Breast epithelium (tissue), 4 donors: ENCODE data around the gene MFSD11. TPM values are rescaled to one million over a fixed set of nuclear protein-coding genes. Genes with fewer than 3 reads are reported as not detected.
"Not testable (repeated sequence)": the region's sequence is repeated elsewhere in the genome, so short reads cannot be mapped to it uniquely, and the experiment has no call there.

Experiments
- DNase-seq, 2 donors: peaks; one replicate each; pipeline ENCODE4 v3.0.0-alpha.2; 2019; ENCODE audit warnings: low spot score in 2 of 2
- H3K27ac ChIP-seq, 2 donors: fragments of 200-600 bp; sonication (generic) in 1 of 2; one replicate each; pipeline ENCODE4 v1.5.1; 2016 to 2019; ENCODE audit warnings: mild to moderate bottlenecking in 1 of 2
- H3K27me3 ChIP-seq, 2 donors: fragments of 200-600 bp; sonication (generic) in 1 of 2; one replicate each; pipeline versions ENCODE4 v1.5.1 to v1.6.0; 2017 to 2019; ENCODE audit warnings: control low read depth in 1 of 2, mild to moderate bottlenecking in 1 of 2
- H3K36me3 ChIP-seq: fragments of 200-600 bp; one replicate; pipeline ENCODE4 v1.5.1; 2019
- H3K4me1 ChIP-seq, 2 donors: fragments of 200-600 bp; sonication (generic); one replicate each; pipeline ENCODE4 v1.5.1; 2016 to 2019; ENCODE audit warnings: control low read depth in 1 of 2
- H3K4me3 ChIP-seq, 3 donors: fragments of 200-600 bp; sonication (generic); 1 replicate in 2 of 3; 2 replicates in 1 of 3; pipeline ENCODE4 v1.5.1; 2016 to 2019; ENCODE audit warnings: mild to moderate bottlenecking in 3 of 3, moderate library complexity in 2 of 3
- H3K9me3 ChIP-seq, 2 donors: fragments of 200-600 bp; sonication (generic) in 1 of 2; one replicate each; pipeline ENCODE4 v1.5.1; 2016 to 2019; ENCODE audit warnings: control low read depth in 1 of 2
- POLR2A ChIP-seq: fragments of 450-650 bp; IDR thresholded peaks from one replicate; pipeline ENCODE4 v1.6.1; 2016; ENCODE audit warnings: antibody characterized with exemption, mild to moderate bottlenecking, moderate library complexity
- POLR2AphosphoS5 ChIP-seq, 3 donors: sonication (generic); formaldehyde crosslinking; IDR thresholded peaks; one replicate each; pipeline ENCODE4 v1.6.1; 2017; ENCODE audit warnings: antibody characterized with exemption in 3 of 3
- intact Hi-C: fragments of 100-400 bp; cut with DNase I; formaldehyde crosslinking; loops from one replicate; pipeline ENCODE4 v1.15.1; 2023; ENCODE audit warnings: low total_unique reads
- total RNA-seq, 3 donors: library from RNA; depleted of rRNA; stranded (reverse); fragments of >200 nt; gene quantifications; one replicate each; pipeline ENCODE4 v1.1.0, GENCODE V29; 2016
- TF ChIP-seq, protein P1 (sequence below), 3 donors: fragments of 450-650 bp; IDR thresholded peaks; one replicate each; pipeline ENCODE4 v1.5.1; 2016 to 2017; ENCODE audit warnings: antibody characterized with exemption in 3 of 3, mild to moderate bottlenecking in 3 of 3, moderate library complexity in 3 of 3

MFSD11 gene
- total RNA-seq, 3 donors from 2014 or later, result 20.6 to 42.6 (median 23.6) TPM

DNA sequence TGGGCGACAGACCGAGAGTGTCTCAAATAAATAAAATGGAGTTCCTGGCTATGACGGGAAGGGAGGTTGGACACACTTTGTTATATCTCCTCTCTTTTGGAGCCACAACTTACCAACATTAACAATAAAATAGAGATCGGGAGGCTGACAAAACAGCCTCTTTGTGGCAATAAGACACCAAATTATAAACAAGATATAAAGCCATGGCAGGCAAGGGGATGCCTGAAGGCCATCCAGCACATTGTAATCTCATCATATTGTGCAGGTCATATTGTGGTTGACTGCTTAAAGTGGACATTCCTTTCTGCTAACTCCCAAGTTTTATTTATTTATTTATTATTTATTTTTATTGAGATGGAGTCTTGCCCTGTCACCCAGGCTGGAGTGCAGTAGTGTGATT lies 70.4 kb downstream of the MFSD11 start:
- Histone ChIP-seq H3K27ac (no peak overlapping the region), H3K27me3 (no peaks in the 10 kb centered on the region), H3K4me3 (no peak overlapping the region), H3K9me3 (no peaks in the 10 kb centered on the region), H3K36me3 (no peaks in the 10 kb centered on the region), H3K4me1 (no peaks in the 10 kb centered on the region)
- no peak for DNase-seq
- intact Hi-C loops, result no loop called here
- TF ChIP-seq, protein P1, sequence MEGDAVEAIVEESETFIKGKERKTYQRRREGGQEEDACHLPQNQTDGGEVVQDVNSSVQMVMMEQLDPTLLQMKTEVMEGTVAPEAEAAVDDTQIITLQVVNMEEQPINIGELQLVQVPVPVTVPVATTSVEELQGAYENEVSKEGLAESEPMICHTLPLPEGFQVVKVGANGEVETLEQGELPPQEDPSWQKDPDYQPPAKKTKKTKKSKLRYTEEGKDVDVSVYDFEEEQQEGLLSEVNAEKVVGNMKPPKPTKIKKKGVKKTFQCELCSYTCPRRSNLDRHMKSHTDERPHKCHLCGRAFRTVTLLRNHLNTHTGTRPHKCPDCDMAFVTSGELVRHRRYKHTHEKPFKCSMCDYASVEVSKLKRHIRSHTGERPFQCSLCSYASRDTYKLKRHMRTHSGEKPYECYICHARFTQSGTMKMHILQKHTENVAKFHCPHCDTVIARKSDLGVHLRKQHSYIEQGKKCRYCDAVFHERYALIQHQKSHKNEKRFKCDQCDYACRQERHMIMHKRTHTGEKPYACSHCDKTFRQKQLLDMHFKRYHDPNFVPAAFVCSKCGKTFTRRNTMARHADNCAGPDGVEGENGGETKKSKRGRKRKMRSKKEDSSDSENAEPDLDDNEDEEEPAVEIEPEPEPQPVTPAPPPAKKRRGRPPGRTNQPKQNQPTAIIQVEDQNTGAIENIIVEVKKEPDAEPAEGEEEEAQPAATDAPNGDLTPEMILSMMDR (IDR thresholded peaks at IDR 0.05), result no peak
- TF ChIP-seq POLR2AphosphoS5 (IDR thresholded peaks at IDR 0.05), result no peak
- TF ChIP-seq POLR2A, result no peak

DNA sequence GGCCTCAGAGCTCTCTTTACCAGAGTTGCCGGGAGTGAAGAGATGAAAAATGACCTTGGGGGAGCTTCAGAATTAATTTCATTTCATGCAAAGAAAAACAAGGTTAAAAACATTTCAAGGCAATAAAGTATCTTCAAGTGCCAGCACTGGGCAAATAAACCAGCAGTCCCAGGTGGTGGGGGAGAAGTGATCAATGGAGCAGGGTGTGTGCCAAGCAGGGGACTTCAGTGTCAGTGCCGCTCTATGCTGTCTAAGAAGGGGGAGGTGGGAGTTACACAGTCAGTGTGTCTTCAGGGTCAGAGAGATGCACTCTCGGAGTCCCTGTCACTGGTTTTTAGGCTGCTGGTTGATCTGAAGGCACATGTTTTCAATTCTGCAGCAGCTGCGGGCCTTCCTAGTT lies 73.0 kb downstream of the MFSD11 start:
- Histone ChIP-seq H3K27ac (no peak overlapping the region), H3K36me3 (no peaks in the 10 kb centered on the region), H3K4me1 (no peaks in the 10 kb centered on the region), H3K4me3 (no peak overlapping the region), H3K9me3 (no peaks in the 10 kb centered on the region), H3K27me3 (no peaks in the 10 kb centered on the region)
- no peak for DNase-seq
- TF ChIP-seq, protein P1 (IDR thresholded peaks at IDR 0.05), result no peak
- TF ChIP-seq POLR2AphosphoS5 (IDR thresholded peaks at IDR 0.05) (no peak), POLR2A (no peak)
- intact Hi-C loops, result no loop called here

DNA sequence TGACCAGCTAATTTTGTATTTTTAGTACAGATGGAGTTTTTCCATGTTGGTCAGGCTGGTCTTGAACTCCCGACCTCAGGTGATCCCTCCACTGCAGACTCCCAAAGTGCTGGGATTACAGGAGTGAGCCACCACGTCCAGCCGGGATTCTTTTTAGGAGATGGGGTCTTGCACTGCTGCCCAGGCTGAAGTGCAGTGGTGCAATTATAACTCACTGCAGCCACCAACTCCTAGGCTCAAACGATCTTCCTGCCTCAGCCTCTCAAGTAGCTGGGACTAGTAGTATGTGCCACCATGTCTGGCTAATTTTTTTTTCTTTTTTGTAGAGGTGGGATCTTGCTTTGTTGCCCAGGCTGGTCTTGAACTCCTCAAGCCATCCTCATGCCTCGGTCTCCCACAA lies 73.9 kb downstream of the MFSD11 start:
- Histone ChIP-seq H3K27ac (no peak overlapping the region), H3K9me3 (no peaks in the 10 kb centered on the region), H3K4me1 (no peaks in the 10 kb centered on the region), H3K27me3 (no peaks in the 10 kb centered on the region), H3K36me3 (no peaks in the 10 kb centered on the region), H3K4me3 (no peak overlapping the region)
- TF ChIP-seq, protein P1 (IDR thresholded peaks at IDR 0.05), result no peak
- TF ChIP-seq POLR2AphosphoS5 (IDR thresholded peaks at IDR 0.05), result no peak
- no peak for TF ChIP-seq POLR2A
- no peak for DNase-seq
- intact Hi-C loops, result no loop called here

DNA sequence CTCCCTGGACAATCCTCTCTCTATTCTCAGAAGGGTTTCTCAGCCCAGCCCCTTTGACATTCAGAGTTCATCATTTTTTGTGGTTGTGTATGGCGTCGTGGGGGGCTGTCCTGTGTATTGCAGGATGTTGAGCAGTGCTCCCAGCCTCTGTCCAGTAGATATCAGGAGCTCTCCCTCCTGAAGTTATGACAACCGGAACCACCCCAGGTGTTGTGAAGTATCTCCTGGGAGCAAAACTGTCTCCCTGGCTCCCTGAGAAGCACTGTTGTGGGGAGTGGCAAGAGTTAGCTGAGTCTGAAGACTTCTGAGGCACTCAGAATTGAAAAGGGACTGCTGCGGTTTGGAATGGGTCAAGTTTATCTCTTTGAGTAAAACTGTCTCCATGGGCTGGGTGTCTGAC lies 74.3 kb downstream of the MFSD11 start:
- Histone ChIP-seq H3K4me1 (no peaks in the 10 kb centered on the region), H3K27ac (no peak overlapping the region), H3K4me3 (no peak overlapping the region), H3K9me3 (no peaks in the 10 kb centered on the region), H3K27me3 (no peaks in the 10 kb centered on the region), H3K36me3 (no peaks in the 10 kb centered on the region)
- no peak for DNase-seq
- TF ChIP-seq POLR2A, result no peak
- no peak for TF ChIP-seq POLR2AphosphoS5 (IDR thresholded peaks at IDR 0.05)
- TF ChIP-seq, protein P1 (IDR thresholded peaks at IDR 0.05), result no peak
- intact Hi-C loops, result no loop called here

DNA sequence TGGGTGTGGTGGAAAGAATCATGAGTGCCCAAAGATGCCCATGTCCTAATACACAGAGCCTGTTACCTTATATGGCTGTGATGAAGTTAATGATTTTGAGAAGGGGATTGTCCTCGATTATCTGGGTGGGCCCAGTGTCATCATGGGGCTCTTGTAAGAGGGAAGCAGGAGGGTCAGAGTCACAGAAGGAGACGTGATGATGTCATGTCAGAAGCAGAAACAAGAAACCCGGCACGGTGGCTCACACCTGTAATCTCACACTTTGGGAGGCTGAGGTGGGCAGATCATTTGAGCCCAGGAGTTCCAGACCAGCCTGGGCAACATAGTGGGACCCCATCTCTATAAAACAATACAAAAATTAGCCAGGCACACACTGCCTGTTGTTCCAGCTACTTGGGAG lies 75.0 kb downstream of the MFSD11 start:
- H3K9me3 ChIP-seq, result no peaks in the 10 kb centered on the region
- H3K27ac ChIP-seq, result no peak overlapping the region
- DNase-seq, result no peak
- no peaks in the 10 kb centered on the region for H3K4me1 ChIP-seq
- intact Hi-C loops, result no loop called here
- no peak for TF ChIP-seq POLR2AphosphoS5 (IDR thresholded peaks at IDR 0.05)
- TF ChIP-seq, protein P1 (IDR thresholded peaks at IDR 0.05), result no peak
- TF ChIP-seq POLR2A, result no peak
- H3K4me3 ChIP-seq, result no peak overlapping the region
- no peaks in the 10 kb centered on the region for H3K36me3 ChIP-seq
- no peaks in the 10 kb centered on the region for H3K27me3 ChIP-seq

DNA sequence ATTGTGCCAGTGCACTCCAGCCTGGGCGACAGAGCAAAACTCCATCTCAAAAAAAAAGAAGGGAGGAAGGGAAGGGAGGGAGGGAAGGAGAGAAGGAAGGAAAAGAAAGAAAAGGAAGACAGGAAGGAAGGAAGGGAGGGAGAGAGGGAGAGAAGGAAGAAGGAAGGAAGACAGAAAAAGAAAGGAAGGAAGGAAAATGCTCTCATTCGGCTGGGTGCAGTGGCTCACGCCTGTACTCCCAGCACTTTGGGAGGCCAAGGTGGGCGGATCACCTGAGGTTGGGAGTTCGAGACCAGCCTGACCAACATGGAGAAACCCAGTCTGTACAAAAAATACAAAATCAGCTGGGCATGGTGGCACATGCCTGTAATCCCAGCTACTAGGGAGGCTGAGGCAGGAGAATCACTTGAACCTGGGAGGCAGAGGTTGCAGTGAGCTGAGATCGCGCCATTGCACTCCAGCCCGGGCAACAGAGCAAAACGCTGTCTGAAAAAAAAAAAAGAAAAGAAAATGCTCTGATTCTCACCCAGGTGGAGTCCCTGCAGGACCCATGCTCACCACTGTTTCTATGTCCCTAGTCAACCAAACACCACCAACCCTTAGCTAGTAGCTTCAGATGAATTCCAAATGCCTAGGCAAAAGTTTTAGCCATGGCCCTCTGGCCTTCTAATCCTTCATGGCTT lies 78.1 kb downstream of the MFSD11 start:
- not testable (repeated sequence) for H3K9me3 ChIP-seq

More for the DNA sequence above, 78.1 kb downstream of the MFSD11 start:
- H3K27ac ChIP-seq, H3K27me3 ChIP-seq, H3K36me3 ChIP-seq, intact Hi-C loops, H3K4me3 ChIP-seq, DNase-seq, H3K4me1 ChIP-seq: not testable (repeated sequence)
